ENCODE measurements around the gene ABO. TPM values are rescaled to one million over a fixed set of nuclear protein-coding genes. Genes with fewer than 3 reads are reported as not detected.
"Not testable (repeated sequence)": the region's sequence is repeated elsewhere in the genome, so short reads cannot be mapped to it uniquely, and the experiment has no call there.

Gene ABO
- total RNA-seq, 1 donor from 2014 or later: 0.48 TPM

GRCh38 chr9:133290751-133291302, 15.8 kb upstream of the ABO start:
- DNase-seq (ENCODE audit: low spot score): no peak

DNA sequence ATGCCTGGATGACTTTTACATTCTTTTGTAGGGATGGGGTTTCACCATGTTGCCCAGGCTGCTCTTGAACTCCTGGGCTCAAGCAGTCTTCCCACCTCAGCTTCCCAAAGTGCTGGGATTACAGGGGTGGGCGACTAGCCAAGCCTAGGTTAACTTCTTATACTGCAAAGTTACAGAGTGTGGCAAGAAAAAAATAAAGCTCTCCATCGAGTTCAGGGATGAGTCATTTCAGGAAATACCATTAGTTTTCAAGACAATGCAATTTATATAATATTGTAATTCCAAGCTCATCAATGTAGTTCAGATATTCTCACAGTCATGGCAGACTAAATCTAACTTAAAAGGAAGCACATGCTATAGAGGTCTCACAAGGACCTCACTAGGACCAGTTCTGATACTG, 11.5 kb upstream of the ABO start:
- DNase-seq (ENCODE audit: low spot score): no peak

DNA sequence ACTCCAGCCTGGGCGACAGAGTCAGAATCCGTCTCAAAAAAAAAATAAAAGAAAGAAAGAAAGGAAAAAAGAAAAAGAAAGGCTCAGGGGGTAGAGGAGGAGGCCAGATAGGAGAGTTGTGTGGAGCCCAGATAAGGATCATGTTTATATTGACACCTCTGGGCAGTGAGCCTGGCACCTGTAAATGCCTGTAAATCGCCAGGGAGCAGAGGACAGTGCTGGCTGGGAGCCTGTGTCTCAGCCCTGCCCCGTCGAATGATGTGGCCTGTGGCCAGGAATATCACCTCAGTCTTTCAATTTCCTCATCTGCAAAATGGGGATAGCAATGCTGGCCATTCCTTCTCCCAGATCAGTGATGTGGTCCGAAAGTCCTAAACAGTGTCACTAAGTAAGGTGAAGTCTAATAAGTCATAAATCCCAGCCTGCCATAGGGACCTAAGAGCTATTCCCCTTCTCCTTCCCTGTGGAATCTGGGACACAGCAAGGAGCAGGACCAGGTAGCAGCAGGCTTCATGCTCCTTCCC, 10.3 kb upstream of the ABO start:
- DNase-seq (ENCODE audit: low spot score): no peak

DNA sequence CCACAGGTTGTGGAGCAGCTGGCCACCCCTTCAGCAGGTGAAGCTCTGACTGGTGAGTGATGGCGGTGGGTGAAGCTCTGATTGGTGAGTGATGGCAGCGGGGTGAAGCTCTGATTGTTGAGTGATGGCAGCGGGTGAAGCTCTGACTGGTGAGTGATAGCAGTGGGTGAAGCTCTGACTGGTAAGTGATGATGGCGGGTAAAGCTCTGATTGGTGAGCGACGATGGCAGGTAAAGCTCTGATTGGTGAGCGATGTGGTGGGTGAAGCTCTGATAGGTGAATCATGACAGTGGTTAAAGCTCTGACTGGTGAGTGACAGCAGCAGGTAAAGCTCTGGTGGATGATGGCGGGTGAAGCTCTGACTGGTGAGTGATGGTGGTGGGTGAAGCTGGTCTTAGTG, 9.4 kb upstream of the ABO start:
- DNase-seq (ENCODE audit: low spot score): no peak

DNA sequence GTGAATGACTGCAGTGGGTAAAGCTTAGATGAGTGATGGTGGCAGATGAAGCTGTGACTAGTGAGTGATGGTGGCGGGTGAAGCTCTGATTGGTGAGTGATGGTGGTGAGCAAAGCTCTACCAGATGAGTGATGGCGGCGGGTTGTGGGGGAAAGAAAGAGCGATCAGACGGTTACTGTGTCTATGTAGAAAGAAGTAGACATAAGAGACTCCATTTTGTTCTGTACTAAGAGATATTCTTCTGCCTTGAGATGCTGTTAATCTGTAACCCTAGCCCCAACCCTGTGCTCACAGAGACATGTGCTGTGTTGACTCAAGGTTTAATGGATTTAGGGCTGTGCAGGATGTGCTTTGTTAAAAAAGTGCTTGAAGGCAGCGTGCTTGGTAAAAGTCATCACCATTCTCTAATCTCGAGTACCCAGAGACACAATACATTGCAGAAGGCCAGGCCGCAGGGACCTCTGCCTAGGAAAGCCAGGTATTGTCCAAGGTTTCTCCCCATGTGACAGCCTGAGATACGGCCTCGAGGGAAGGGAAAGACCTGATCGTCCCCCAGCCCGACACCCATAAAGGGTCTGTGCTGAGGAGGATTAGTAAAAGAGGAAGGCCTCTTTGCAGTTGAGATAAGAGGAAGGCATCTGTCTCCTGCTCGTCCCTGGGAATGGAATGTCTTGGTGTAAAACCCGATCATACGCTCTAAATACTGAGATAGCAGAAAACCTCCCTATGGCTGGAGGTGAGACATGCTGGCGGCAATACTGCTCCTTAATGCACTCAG, 8.4 kb upstream of the ABO start:
- not testable (repeated sequence) for DNase-seq (ENCODE audit: low spot score)

- DNase-seq (ENCODE audit: low spot score): no peak
These were observed 7.7 kb upstream of the ABO start for GRCh38 chr9:133282464-133283238.

DNA sequence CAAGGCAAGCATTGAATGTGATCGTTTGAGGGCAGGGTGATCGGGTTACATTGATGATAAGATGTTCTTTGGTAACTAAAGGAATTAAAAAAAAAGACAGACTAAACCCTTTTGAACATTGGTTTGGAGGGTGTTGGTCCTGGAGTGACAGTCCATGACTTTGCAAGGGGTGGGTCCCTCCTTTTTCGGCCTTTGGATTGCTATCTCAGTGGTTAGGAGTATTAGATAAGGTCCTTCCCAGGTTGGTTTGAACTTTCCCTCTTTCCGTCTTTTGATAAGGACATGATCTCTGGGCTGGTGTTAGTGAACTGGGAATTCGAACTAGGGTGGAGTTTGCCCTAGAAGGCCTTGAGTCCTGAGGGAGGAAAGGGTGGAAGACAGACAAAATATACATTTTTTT, 5.4 kb upstream of the ABO start:
- DNase-seq (ENCODE audit: low spot score): no peak

DNA sequence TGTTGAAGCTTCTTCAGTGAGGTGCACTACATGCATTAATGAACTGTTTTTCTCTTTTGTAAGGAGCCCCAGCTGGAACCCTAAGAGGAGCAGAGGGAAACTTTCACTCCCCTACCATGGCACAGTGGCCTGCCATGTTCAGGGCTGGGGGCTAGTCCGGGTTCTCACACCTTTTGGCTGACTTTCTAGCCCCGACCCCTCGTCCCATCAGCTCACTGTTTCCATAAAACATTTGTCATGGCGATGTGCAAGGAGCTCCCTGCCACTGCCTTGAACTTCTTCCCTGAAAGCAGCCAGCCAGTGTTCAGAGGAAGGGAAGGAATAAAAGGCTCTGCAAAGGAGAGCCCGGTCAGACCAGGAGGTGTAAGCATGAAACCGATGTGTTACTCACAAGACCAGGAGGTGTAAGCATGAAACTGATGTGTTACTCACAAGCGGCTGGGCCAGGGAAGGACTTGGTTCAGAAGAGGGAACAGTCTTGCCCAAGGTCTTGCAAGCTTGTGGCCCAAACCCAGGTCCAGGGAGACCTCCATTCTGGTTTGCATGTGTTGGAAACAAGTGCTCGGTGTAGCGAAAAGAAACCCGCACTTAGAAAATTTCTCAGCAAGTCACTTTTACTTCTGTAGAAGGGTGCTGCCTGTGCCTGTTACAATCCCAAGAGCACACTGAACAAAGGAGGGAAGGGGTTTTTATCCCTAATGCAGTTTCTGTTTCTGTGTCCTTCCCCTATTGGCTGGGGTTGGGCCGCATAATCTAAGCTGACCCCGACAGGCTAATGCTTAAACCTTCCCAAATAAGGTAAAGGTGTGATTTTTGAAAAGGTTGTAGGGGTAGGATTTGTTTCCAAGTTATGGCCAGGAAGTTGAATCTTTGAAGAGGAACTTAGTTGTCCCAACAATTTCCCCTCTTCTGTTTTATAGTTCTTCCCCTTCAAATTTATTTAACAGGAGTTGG, 3.4 kb upstream of the ABO start:
- DNase-seq (ENCODE audit: low spot score): no peak

GRCh38 chr9:133277467-133277866, 2.5 kb upstream of the ABO start:
- no peak for DNase-seq (ENCODE audit: low spot score)

- DNase-seq (ENCODE audit: low spot score): no peak
These were observed 1.9 kb upstream of the ABO start for GRCh38 chr9:133276923-133277322.

DNA sequence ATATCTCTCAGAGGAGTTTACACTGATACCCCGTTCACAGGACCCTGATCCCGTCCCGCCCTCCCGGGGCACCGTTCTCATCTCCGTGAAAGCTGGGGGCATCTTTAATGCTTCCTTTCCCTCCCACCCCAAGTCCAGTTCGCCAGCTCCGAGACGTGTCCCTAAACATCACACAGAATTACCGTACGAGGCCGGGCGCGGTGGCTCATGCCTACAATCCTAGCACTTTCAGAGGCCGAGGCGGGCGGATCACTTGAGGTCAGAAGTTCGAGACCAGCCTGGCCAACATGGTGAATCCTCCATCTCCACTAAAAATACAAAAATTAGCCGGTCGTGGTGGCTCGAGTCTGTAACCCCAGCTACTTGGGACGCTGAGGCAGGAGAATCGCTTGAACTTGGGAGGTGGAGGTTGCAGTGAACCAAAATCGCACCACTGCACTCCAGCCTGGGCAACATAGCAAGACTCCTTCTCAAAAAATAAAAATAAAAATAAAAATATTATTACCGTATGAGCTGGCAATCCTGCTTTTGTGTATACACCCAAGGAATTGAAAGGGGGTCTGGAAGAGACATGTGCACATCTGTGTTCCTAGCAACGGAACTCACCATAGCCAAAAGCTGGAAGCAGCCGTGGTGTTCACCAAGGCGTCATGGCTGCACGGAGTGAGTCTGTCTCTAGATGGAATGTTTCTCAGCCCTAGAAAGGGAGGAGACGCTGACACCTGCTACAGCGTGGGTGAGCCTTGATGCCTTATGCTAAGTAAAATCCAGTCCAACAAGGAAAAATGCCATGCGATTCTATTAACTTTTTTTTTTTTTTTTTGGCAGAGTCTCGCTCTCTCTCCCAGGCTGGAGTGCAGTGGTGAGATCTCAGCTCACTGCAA, 1.2 kb upstream of the ABO start:
- no peak for DNase-seq (ENCODE audit: low spot score)

GRCh38 chr9:133274236-133275104, 531 bp downstream of the ABO start:
- DNase-seq (ENCODE audit: low spot score): no peak

DNA sequence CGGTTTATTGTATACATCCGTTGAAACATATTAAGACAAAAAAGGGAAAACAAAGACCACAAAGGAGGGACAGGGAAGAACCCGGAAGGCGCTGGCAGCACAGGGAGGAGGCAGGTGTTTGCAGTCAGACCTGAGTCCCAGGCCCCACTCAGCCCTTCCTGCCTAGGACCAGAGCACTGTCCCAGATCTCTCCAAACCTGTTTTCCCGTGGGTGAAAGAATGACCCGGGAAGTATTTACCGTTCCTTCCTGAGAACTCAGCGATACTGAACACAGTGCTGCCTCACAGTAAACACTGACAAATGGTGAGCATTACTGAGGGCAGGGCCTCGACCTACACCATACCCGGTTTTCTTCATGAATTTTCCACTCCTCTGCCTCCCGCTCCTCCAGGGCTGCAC, 1.2 kb downstream of the ABO start:
- no peak for DNase-seq (ENCODE audit: low spot score)

GRCh38 chr9:133273098-133273497, 1.9 kb downstream of the ABO start:
- no peak for DNase-seq (ENCODE audit: low spot score)

GRCh38 chr9:133269537-133270362, 5.3 kb downstream of the ABO start:
- DNase-seq (ENCODE audit: low spot score): no peak

- not testable (repeated sequence) for DNase-seq (ENCODE audit: low spot score)
These were observed 5.9 kb downstream of the ABO start for GRCh38 chr9:133269136-133269535.

DNA sequence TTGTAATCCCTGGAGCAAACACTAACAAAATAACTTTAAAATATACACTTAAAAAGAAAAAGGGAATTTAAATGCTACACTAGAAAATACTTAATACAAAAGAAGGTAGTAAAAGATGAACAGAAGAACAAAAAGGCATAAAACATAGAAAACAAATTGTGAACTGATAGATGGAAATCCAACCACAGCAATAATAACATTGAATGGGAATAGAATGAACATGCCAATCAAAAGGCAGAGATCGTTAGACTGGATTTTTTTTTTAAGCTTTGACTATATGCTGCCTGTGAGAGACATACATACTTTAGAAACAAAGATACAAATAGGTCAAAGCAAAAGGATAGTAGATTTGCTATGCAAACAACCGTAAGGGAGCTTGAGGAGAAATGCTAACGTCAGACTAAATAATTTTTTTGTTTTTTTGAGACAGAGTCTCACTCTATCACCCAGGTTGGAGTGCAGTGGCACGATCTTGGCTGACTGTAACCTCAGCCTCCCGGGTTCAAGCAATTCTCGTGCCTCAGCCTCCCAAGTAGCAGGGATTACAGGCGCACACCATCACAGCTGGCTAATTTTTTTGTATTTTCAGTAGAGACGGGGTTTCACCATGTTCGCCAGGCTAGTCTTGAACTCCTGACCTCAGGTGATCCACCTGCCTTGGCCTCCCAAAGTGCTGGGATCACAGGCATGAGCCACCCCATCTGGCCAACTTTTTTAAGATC, 6.5 kb downstream of the ABO start:
- DNase-seq (ENCODE audit: low spot score): no peak

DNA sequence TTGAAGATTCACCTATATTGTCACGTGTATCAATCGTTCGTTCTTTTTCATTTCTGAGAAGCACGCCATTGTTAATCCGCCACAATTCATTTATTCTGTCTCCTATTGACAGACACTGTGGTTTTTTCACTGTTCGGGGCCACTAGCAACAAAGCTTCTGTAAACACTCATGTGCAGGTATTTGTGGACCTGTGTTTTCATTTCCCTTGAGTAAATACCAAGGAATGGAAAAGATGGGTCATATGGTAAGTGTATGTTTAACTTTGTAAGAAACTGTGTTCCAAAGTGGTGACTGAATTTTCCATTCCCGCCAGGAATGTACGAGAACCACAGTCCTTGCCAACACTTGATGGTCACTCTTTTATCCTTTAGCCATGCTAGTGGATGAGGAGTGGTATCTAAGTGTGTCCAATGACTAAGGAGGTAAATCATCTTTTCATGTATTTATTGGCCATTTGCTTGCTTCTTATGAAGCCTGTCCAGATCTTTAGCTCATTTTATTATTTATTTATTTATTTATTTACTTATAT, 10.7 kb downstream of the ABO start:
- DNase-seq (ENCODE audit: low spot score): no peak

All from umbilical cord (tissue), 2 donors.